GM13976 (cell line): Measurements from ENCODE around the gene ATP4B.

ENCODE experiments used
- DNase-seq: peaks from one replicate; pipeline ENCODE4 v3.0.0; 2012; ENCODE audit warnings: low spot score
- CTCF ChIP-seq: IDR thresholded peaks from 2 replicates; pipeline ENCODE4 v1.5.1; 2012; ENCODE audit warnings: borderline replicate concordance, mild to moderate bottlenecking; ENCODE audit not compliant: insufficient read depth; ENCODE audit errors: extremely low read depth, missing control alignments, control extremely low read depth
- in situ Hi-C: fragments of 300-500 bp; cut with MboI; formaldehyde crosslinking; loops from one replicate; pipeline ENCODE4 v1.12.0; 2022; ENCODE audit warnings: low sequenced_read_pairs, mixed read lengths, inconsistent platforms; ENCODE audit not compliant: unreplicated experiment

The ATP4B gene

DNA sequence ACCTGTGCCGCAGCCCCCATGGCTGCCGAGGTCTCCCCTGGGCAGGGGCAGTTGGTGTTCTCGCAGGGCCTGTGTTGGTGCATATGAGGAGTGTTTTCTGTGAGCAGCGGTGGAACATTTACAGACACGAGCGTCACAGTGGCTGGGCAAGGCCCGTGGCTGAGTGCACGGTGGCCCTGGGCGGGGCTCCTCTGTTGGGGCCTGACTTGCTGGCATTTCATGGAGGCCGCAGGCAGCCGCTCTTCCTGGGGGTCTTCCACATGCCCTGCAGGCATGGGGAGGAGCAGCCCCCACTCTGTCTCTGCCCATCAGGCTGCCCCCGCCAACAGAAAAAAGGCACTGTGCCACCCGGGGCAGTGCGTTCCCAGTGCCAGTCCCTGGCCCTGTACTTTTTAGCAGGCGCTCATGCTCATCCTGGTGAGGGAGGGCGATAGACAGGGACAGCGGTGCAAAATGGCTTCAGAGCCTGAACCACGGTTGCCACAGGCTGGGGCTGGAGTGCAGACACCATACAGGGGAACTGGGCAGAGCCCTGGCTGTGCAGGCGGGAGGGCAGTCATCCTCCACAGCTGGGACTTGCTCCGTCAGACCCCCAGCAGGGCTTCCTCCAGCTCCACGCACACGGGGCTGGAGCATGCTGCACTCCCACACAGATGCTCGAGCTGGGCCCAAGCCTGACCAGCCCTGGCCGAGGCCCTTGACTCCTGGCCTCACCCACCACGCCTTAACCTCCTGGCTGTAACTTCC lies 49.9 kb downstream of the ATP4B start:
- in situ Hi-C loops = no loop called here
- DNase-seq = no peak
- TF ChIP-seq CTCF = no peak

- in situ Hi-C loops = no loop called here
- no peak for TF ChIP-seq CTCF
- DNase-seq = no peak
Observed at GRCh38 chr13:113607056-113607888, 50.7 kb downstream of the ATP4B start.

GRCh38 chr13:113605866-113606438 lies 52.0 kb downstream of the ATP4B start:
- no peak for TF ChIP-seq CTCF
- in situ Hi-C loops = no loop called here
- no peak for DNase-seq

DNA sequence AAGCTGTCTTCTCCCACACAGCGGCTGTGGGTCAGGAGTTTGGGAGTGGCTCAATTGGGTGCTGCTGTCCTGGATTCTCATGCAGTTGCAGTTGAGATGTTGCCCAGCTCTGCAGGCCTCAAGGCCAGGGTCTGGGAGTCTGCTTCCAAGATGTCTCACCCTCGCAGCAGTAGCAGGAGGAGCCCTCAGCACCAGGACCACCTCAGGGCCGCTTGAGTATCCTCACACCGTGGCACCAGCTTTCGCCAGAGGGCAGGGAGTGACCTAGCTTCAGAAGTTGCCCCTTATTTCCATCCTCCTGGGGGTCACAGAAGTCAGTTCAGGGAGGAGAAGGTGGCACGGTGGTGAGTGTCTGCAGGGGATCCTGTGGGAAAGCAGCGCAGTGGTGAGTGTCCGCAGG lies 52.5 kb downstream of the ATP4B start:
- no peak for TF ChIP-seq CTCF
- DNase-seq = no peak
- in situ Hi-C loops = no loop called here

DNA sequence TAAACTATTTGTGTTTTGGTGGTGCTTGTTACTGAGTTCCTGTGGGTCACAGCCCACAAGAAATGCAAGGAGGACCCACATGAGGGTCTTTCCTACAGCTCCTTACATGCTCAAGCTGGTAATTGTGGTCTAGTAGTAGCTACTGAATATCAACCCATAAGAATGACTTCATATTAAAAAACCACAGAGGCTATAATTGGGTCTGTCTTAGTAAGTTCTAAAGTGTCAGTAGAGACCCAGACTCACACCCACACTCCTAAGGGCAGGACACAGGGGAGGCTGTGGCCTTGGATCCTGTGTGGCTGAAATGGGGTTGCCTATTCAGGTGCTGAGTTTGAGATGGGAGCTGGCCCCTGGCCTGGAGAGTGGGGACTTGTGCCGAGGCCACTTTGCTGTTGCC lies 53.8 kb downstream of the ATP4B start:
- DNase-seq = peak; percentile 77
- in situ Hi-C loops = no loop called here
- no peak for TF ChIP-seq CTCF

GRCh38 chr13:113603116-113603710 lies 54.8 kb downstream of the ATP4B start:
- no peak for DNase-seq
- in situ Hi-C loops = no loop called here
- no peak for TF ChIP-seq CTCF
